Measurements from ENCODE around the gene A3GALT2. TPM values are rescaled to one million over a fixed set of nuclear protein-coding genes. Genes with fewer than 3 reads are reported as not detected.

A3GALT2 gene
- total RNA-seq, 1 donor from 2014 or later, result not detected

DNA sequence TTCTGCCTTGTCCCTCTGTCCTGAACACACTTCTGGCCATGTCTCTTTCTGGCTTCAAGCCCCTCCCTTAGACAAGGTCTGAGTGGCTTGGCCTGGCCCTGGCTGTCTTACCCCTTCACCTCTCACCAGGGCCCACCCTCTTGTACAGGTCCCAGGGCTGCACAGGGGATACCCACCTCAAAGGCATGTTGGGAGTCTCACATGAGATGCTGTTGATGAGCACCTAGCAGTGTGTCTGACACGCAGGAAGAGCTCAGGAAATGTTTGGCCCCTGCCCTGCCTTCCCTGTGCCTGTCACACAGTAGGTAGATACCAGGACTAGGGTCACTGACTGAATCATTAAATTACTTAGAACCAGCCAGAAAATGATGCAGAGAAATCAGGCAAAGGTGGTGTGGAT, 48.0 kb downstream of the A3GALT2 start:
- no peak for DNase-seq (ENCODE audit: low read depth in 2 of 2)

GRCh38 chr1:33272509-33272908, 48.4 kb downstream of the A3GALT2 start:
- DNase-seq (ENCODE audit: low read depth in 2 of 2), result no peak

DNA sequence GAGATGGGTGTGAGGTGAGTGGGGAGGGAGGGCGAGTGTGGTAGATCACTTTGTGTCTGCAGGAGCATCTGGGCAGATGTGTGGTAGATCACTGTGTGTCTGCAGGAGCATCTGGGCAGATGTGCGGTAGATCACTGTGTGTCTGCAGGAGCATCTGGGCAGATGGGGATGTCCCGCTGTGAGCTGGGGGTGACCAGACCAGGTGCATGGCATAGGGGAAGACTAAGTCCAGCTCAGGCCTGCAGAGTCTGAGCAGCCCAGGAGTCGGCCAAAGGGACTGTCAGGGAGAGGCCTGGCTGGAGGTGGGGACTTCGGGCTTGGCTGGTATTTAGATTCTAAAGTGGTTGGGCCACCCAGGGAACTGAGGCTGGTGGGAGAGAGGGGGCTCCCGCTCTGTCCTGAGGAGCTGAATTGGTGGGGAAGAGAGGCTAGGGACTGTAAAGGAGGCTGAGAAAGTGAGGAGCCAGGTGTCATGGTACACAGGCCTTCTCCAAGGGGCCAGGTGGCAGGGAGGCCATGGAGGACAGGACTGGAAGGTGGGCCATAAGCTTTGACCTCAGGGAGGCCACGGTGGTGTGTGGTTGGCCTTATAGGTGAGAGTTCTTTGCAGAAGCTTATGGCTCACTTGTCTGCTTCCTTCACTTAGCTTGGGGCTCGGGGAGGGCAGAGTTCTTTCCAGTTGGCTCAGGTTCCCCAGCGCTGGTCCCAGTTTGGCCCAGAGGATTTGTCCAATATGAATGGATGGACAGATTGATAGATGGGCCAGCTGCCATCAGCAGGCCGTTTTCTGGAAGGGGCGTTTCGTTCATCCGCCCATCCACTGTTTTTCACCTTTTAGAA, 49.0 kb downstream of the A3GALT2 start:
- no peak for DNase-seq (ENCODE audit: low read depth in 2 of 2)

DNA sequence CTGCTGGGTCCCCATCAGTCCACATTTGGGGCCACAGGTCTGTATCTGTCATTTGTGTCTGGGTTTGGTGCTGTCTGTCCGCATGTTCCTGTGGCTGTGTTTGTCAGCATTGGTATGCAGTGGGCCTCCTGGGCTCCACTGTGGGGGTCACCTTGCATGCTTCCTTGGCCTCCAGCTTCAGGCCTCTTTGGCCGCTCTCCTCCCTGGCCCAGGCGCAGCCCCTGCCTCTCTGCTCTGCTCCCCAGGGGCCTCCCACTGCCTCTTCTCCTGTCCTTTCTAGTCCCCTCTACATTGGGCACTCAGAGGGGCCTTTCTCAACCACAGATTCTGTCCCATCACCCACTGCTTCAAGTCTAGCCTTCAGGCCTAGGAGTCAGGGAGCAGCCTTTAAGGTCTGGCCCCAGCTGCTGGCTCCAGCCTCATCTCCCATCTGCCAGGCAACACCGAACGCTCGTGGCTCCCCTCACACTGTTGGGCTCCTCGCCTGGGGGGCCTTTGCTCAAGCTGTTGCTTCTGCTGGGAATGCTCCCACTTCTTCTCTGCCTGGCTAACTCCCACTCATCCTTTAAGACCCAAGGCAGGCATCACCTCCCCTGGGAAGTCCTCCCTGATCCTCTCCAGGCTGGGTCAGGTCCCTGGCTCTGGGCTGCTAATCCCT, 50.0 kb downstream of the A3GALT2 start:
- no peak for DNase-seq (ENCODE audit: low read depth in 2 of 2)

GRCh38 chr1:33270379-33270778, 50.5 kb downstream of the A3GALT2 start:
- no peak for DNase-seq (ENCODE audit: low read depth in 2 of 2)

- no peak for DNase-seq (ENCODE audit: low read depth in 2 of 2)
Observed at GRCh38 chr1:33269621-33270020, 51.3 kb downstream of the A3GALT2 start.

DNA sequence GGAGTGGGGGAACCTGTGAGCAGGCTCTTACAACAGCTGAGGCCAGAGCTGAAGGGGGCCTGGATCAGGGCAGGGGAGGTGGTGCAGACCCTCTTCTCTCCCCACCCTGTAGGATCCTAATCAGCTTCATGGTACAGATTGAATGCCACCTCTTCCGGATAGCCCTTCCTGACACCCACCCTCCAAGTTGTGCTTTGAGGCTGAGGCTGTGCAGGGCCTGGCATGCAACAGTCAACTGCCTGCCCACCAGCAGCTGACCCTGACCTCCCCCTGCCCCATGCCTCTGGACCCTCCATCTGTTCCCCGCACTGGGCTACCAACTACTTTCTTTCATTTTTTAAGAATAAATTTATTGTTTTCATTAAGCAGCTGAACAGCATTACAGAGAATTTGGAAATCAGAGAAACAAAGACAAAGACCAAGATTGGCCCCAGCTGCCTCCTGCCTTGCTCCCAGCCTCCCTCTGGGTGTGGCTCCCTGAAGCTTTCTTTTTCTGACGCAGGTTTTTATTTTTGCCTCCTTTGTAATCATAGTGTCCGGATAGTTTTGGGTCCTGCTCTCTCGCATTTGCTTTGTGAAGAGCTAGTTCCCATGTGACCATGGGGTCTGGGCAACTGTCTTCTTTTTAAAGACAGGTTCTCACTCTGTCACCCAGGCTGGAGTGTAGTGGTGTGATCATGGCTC, 51.8 kb downstream of the A3GALT2 start:
- DNase-seq (ENCODE audit: low read depth in 2 of 2), result no peak

DNA sequence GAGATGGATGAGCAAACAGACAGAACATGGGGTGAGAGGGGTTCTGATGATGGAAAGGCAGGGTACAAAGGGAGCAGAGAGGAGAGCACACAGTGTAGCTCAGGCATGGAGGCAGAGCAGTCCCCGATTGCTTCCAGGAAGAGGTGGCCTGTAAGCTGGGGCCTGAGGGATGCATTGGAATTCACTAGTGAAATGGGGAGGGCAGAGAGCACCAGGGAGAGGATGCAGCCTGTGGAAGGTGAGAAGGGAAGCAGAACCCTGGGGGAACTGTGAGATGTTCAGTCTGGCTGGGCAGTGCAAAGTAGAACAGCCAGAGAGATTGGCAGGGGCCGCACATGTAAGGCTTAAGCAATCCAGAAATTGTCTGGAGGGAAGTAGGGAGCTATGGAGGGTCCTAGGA, 52.4 kb downstream of the A3GALT2 start:
- DNase-seq (ENCODE audit: low read depth in 2 of 2), result no peak

DNA sequence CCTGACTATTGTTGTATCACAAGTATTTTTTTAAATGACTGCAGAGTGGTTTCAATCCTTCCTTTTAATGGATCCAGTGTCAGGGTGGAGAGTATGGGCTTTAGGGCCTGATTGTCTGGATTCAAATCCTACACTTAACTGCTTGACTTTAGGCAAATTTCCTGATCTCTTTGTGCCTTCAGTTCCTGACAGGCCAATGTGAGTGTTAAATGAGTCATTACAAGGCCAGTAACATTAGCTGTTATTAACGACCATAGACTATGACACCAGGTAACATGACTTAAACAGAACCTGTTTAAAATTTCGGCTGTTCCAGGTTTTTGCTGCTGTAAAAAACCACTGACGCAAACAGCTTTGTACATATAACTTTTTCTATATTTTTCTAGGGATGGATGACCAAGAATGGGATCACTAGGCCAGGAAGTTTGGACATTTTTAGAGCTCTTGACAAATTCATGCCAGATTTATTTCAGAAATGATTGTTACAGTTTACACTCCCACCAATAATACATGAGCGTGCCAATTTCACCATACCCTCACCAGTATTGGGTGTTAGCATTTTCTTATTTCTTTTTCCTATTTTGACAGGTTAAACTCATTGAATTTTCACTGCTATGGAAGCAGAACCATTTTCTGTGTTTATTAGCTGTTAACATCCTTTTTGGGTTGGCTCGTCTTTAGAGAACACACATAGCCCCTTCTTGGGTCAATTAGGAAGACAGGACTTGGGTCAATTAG, 53.3 kb downstream of the A3GALT2 start:
- DNase-seq (ENCODE audit: low read depth in 2 of 2), result peak in 1 of 2 donors; percentile 32

- DNase-seq (ENCODE audit: low read depth in 2 of 2), result no peak
Observed at GRCh38 chr1:33266766-33267165, 54.1 kb downstream of the A3GALT2 start.

DNA sequence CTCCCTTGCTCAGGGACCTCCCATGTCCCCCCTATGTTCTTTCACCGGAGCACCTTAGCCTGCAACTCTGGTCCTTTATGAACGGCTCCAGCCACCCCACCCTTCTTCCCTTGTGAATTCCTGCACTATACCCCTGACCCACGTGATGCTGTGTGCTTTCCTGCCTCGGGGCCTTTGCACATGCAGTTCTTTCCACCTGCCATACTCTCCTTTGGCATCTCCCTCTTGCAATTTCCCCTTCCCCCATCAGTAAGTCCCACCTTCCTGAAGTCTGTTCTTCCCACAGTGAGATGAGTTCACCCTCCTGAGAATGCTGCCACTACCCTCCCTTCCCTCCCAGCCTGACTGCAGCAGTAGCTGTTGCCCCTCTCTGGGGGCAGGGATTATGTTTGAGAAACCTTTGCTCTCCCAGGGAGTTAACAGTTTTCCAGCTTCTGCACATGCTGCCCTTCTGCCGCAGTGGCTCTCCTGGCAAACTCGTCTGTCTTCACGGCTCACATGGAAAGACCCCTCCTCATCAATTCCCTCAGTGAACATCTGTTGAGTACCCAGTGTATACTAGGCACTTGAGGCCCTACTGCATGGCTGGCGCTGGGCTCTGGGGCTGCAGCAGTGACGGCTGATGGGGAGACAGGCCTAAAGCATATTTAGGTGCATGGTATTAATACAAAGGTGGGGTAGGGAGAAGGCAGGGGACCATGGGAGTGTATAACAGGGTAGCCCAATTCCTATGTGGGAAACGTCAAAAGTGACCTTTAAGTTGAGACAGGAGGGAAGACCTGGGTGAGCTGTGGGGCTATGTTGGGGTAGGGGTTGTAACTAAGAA, 54.9 kb downstream of the A3GALT2 start:
- no peak for DNase-seq (ENCODE audit: low read depth in 2 of 2)

GRCh38 chr1:33263890-33264504, 56.9 kb downstream of the A3GALT2 start:
- DNase-seq (ENCODE audit: low read depth in 2 of 2), result no peak

DNA sequence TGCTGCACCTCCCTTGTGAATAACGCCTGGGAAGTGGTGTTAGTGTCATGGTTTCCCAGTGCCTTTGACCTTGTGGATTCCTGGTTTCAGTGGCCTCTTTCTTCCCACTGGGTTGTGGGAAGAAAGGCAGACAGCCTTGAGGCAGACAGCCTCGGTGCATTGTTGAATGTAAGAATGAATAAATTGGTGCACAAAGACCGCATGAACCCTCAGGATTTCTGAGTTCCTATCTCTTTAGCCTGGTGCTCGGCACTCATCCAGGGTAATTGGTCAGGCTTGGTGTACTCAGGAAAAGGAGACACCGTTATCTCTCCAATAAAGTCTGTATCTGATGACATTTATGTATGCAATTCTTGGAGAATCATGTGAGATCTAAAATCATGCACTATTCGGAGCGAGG, 59.6 kb downstream of the A3GALT2 start:
- no peak for DNase-seq (ENCODE audit: low read depth in 2 of 2)

- no peak for DNase-seq (ENCODE audit: low read depth in 2 of 2)
Observed at GRCh38 chr1:33260439-33260838, 60.5 kb downstream of the A3GALT2 start.

GRCh38 chr1:33259879-33260278, 61.0 kb downstream of the A3GALT2 start:
- DNase-seq (ENCODE audit: low read depth in 2 of 2), result no peak

GRCh38 chr1:33258788-33259274, 62.1 kb downstream of the A3GALT2 start:
- no peak for DNase-seq (ENCODE audit: low read depth in 2 of 2)

DNA sequence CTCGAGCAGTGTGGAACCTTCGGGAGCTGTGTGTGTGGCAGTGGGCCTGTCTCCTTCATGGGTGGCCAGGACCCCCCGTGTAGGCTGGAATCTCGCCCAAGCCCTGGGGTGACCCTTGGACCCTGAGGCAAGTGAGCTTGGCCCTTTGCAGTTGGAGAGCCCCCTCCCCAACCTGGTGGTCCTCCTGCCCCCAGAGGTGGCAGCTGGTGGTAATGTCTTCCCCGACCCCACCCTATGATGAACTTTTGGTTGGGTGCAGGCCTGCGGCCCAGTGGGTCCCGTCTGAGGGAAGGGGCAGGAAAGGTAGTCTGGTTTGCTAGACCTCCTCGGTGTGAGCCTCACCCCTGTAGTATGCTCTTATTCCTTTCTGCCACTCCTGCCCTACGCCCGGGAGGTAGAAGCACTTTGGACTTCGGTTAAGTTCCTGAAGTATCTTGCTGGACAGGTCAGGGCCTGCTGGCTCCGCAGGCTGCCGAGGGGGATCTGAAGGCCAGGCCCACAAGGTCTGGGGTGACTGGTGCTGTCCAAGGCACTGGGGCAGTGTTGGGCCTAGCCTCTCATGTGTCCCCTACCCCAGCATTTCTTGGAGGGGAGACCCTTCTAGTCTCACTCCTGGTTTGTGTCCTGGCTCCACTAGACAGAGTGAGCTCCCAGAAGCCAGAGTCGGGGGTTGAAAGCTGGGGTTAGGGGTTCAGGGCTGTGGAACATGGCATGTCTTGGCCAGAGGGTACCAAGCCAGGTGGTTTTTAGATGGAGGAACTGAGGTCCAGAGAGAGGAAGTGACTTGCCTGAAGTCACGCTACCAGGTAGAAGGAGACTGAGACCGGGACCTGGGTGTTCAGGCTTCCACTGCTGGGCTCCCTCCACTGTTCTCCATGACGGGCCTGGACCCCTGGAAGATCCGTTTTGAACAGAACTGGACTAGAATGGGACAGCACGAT, 62.9 kb downstream of the A3GALT2 start:
- DNase-seq (ENCODE audit: low read depth in 2 of 2), result peak in 1 of 2 donors; percentile 5

DNA sequence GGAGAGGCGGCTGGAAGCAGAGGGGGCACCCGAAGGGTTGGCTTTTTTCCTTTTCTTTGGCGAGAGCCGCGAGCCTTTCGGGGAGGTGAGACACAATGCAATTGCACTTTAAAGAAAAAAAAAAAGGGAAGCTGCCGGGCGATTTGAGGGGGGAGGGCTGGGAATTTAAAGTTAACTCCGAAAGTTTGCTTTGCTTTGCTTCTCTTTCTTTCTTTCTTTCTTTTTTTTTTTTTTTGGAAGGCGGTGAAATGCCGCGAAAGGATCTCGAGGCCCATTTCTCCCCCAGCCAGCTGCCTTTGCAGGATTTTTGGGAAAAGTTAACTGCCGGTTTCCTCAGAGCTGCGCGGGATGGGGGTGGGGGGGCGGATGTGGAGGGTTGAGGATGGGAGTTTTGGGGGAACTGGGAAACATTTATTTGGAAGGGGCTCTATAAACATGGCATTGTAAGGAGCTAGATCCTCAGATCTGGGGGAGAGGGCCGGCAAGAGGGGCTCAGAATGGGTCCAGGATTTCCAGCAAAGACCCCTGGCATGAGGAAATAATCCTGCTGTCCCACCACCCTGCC, 63.6 kb downstream of the A3GALT2 start:
- no peak for DNase-seq (ENCODE audit: low read depth in 2 of 2)

Data from dermis microvascular lymphatic vessel endothelial cell (primary cell).